AG09309 (cell line): ENCODE results near the gene SERPINE3.

Experiments
- DNase-seq: peaks from one replicate; pipeline ENCODE4 v3.0.0-alpha.2; 2010; ENCODE audit warnings: low read depth
- H3K4me3 ChIP-seq: 2 replicates; pipeline ENCODE4 v1.5.1; 2011; ENCODE audit warnings: mild to moderate bottlenecking, low read depth, low read length, moderate library complexity; ENCODE audit not compliant: control insufficient read depth
- TF ChIP-seq, protein P1 (sequence below): IDR thresholded peaks from 2 replicates; pipeline ENCODE4 v1.5.1; 2011; ENCODE audit warnings: mild to moderate bottlenecking, low read depth, low read length, inconsistent platforms; ENCODE audit not compliant: insufficient read depth, control insufficient read depth; ENCODE audit errors: missing control alignments

SERPINE3 gene

DNA sequence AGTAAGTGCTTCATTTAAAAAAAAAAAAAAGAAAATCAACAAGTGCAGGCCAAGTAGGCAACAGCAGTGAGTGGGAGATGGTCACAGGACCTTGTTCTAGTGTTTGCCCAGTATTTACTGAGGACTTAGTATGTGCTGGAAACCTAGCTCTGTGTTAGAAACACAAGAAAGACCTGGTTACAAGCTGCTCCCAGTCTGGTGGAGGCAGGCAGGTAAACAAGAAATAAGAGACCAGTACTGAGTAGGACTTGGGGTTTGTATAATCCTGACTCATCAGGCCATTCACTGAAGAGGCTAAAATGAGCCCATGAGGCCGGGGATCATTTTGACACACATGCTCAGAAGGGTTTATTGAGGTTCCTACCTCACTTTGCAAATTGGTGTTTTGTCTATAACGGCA is 21.5 kb upstream of the SERPINE3 start:
- DNase-seq = no peak
- TF ChIP-seq, protein P1, sequence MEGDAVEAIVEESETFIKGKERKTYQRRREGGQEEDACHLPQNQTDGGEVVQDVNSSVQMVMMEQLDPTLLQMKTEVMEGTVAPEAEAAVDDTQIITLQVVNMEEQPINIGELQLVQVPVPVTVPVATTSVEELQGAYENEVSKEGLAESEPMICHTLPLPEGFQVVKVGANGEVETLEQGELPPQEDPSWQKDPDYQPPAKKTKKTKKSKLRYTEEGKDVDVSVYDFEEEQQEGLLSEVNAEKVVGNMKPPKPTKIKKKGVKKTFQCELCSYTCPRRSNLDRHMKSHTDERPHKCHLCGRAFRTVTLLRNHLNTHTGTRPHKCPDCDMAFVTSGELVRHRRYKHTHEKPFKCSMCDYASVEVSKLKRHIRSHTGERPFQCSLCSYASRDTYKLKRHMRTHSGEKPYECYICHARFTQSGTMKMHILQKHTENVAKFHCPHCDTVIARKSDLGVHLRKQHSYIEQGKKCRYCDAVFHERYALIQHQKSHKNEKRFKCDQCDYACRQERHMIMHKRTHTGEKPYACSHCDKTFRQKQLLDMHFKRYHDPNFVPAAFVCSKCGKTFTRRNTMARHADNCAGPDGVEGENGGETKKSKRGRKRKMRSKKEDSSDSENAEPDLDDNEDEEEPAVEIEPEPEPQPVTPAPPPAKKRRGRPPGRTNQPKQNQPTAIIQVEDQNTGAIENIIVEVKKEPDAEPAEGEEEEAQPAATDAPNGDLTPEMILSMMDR = no peak
- no peak overlapping the region for H3K4me3 ChIP-seq

DNA sequence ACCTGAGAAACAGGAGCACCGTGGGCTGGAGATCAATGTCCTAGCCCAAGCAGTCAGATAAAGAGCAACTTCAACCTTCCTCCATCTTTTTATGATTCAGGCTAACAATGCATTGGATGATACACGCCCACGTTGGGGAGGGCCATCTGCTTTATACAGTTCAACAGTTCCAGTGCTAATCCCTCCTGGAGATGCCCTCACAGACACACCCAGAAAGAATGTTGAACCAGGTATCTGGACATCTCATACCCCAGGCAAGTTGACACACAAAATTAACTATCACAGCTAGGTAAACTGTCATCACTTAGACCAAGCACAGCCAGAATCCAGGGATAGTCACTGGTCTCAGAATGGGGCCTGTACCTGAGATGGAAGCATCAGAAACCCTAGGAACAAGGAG is 20.6 kb upstream of the SERPINE3 start:
- TF ChIP-seq, protein P1 = no peak
- no peak overlapping the region for H3K4me3 ChIP-seq
- DNase-seq = no peak

DNA sequence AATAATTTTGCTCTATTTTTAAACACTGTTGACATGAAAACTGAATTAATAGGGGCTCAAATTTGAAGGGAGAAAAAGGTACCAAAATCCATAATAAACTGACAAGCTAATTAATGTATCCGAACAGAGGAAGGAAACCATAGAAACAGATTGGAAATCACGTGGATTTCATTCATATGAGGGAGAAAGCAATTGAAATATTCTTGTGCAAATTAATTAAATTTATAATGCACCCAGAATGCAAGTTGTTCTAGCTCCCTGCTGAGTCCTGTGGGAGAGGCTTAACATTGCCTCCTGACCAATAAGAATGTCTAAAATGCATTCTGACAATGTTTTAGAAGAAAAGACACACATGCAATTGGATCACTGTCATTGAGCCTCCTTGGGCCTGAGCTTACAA is 17.7 kb upstream of the SERPINE3 start:
- TF ChIP-seq, protein P1 = no peak
- no peak overlapping the region for H3K4me3 ChIP-seq
- DNase-seq = no peak

DNA sequence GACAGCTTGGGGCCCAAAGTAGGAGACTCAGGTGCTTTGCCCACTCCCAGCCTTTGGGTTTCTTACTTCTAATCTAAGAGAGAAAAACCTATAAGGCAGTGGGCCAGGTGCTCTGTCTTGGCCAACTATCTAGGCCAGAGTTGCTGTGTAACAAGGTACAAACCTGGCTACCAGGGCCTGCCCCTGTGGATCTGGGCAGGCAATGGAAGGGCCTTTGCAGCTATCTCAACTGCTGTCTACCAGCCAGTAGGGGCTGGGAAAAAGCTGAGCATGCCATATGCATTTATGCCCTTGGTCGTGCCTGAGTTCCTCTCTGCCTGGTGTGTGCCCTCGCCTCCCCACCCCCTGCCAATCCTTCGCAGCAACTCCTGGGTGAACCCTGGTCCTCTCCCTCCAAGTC is 16.7 kb upstream of the SERPINE3 start:
- TF ChIP-seq, protein P1 = no peak
- DNase-seq = no peak
- no peak overlapping the region for H3K4me3 ChIP-seq

DNA sequence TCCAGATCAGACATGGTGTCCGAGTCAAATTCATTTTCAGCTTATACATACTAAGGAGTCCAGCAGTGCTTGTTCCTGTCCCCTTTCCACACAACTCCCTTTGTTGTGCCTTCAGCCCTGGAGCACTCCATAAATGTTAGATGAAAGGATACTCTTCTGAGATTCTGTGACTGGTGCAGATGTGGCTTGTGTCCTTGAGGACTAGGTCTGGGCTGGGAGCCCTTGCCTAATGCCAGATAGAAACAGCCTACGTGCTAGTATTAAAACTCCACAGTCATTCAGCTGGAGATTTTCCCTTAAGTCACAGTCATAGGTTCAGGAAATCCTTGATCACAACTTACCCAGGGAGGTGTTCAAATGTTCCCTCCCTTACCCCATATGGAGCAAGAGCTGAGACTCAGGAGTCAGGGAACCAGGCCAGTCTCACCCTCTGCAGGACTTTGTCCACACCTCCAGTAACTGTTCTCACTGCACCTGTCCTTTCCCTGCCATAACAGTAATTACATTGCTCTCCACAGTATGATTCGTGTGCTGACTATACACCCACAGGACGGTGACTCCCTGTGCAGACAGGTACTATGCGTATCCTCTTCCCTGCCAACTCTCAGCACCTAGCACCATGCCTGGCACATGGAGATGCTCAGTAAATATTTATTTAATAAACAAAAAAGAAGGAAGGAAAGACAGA is 15.5 kb upstream of the SERPINE3 start:
- no peak for DNase-seq
- TF ChIP-seq, protein P1 = no peak

DNA sequence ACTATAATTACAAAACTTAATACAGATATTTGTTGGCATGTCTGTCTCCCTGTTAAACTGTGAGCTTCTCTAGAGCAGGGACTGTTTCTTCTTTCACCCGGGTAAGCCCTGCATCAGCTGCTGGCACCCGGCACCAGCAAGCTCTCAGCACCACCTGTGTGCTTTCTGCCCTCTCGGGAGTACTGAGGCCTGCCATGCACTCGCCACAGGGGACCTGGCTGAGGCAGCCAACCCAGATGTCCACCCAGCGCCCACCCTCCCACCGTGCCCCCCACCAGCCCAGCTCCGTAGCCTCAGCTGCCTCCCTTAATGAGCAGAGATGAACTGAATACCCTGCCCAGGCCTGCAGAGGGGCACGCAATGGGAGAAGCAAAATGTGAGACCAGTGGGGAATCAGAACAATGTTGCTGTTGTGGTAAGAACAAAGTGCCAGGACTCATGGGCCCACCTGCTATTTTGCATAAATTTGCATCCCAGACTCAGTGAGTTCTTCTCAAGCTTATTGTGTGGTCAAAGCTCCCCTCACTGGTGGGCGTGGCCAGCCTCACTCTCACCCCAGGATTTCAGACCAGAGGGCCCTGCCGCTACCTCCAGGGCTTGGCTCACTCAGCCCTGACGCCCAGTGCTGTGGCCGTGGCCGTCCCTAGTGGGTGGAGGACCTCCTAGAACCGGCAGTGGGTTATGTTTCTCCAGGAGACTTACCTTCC is 14.6 kb upstream of the SERPINE3 start:
- TF ChIP-seq, protein P1 = no peak
- no peak for DNase-seq
- no peak overlapping the region for H3K4me3 ChIP-seq

More for the DNA sequence above, 15.5 kb upstream of the SERPINE3 start:
- no peak overlapping the region for H3K4me3 ChIP-seq

DNA sequence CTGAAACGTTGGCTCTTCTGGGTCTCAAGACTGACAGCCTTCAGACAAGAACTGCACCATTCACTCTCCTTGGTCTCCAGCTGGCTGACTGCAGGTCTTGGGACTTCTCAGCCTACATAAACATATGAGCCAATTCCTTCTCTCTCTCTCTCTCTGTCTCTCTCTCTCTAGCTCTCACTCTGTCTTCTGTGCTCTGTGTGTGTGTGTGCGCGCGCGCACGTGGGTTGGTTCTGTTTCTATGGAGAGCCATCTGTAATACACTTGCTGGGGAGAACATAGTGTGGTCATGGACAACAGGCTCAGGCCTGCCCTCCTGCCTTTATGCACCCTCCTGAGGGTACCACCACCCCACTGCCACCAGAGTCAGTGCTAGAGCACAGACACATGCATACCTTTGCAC is 13.7 kb upstream of the SERPINE3 start:
- no peak for DNase-seq
- TF ChIP-seq, protein P1 = no peak
- no peak overlapping the region for H3K4me3 ChIP-seq
